ENCODE measurements around the gene SHKBP1.
"Not testable (repeated sequence)": the region's sequence is repeated elsewhere in the genome, so short reads cannot be mapped to it uniquely, and the experiment has no call there.

Gene SHKBP1

GRCh38 chr19:40546153-40546841, 30.4 kb upstream of the SHKBP1 start:
- H3K9me3 ChIP-seq (ENCODE audit: insufficient read depth, low read depth, low read length); H3K9ac ChIP-seq (ENCODE audit: low read depth, low read length); H3K36me3 ChIP-seq (ENCODE audit: insufficient read depth, low read depth, low read length); H3K4me3 ChIP-seq (ENCODE audit: low read length); H3K4me1 ChIP-seq (ENCODE audit: insufficient read depth, low read length); H3K27ac ChIP-seq (ENCODE audit: low read length): not testable (repeated sequence)
- H3K27me3 ChIP-seq (ENCODE audit: insufficient read depth, low read length), result peaks cover 31% of the 10 kb centered on the region

GRCh38 chr19:40547190-40547589, 29.5 kb upstream of the SHKBP1 start:
- not testable (repeated sequence) for H3K4me1 ChIP-seq (ENCODE audit: insufficient read depth, low read length); H3K4me3 ChIP-seq (ENCODE audit: low read length); H3K9ac ChIP-seq (ENCODE audit: low read depth, low read length); H3K27ac ChIP-seq (ENCODE audit: low read length); H3K9me3 ChIP-seq (ENCODE audit: insufficient read depth, low read depth, low read length); H3K36me3 ChIP-seq (ENCODE audit: insufficient read depth, low read depth, low read length)
- H3K27me3 ChIP-seq (ENCODE audit: insufficient read depth, low read length), result peaks cover 31% of the 10 kb centered on the region

- no peak overlapping the region for H3K9ac ChIP-seq (ENCODE audit: low read depth, low read length)
- no peaks in the 10 kb centered on the region for H3K4me1 ChIP-seq (ENCODE audit: insufficient read depth, low read length)
- H3K27me3 ChIP-seq (ENCODE audit: insufficient read depth, low read length), result peaks cover 36% of the 10 kb centered on the region
- no peaks in the 10 kb centered on the region; the same call in 1 of the 2 replicates for H3K9me3 ChIP-seq (ENCODE audit: insufficient read depth, low read depth, low read length)
- H3K36me3 ChIP-seq (ENCODE audit: insufficient read depth, low read depth, low read length), result no peaks in the 10 kb centered on the region
- no peak overlapping the region for H3K27ac ChIP-seq (ENCODE audit: low read length)
- H3K4me3 ChIP-seq (ENCODE audit: low read length), result no peak overlapping the region
Observed at GRCh38 chr19:40547836-40548235, 28.8 kb upstream of the SHKBP1 start.

GRCh38 chr19:40549007-40549708, 27.5 kb upstream of the SHKBP1 start:
- no peak overlapping the region for H3K27ac ChIP-seq (ENCODE audit: low read length)
- H3K27me3 ChIP-seq (ENCODE audit: insufficient read depth, low read length), result peaks cover 50% of the 10 kb centered on the region
- H3K36me3 ChIP-seq (ENCODE audit: insufficient read depth, low read depth, low read length), result no peaks in the 10 kb centered on the region
- no peak overlapping the region for H3K9ac ChIP-seq (ENCODE audit: low read depth, low read length)
- H3K4me1 ChIP-seq (ENCODE audit: insufficient read depth, low read length), result no peaks in the 10 kb centered on the region
- peak overlapping the region; percentile 59 for H3K4me3 ChIP-seq (ENCODE audit: low read length)
- no peaks in the 10 kb centered on the region; the same call in 1 of the 2 replicates for H3K9me3 ChIP-seq (ENCODE audit: insufficient read depth, low read depth, low read length)

- Histone ChIP-seq H3K4me3 (ENCODE audit: low read length) (no peak overlapping the region), H3K9me3 (ENCODE audit: insufficient read depth, low read depth, low read length) (no peaks in the 10 kb centered on the region; the same call in 1 of the 2 replicates), H3K27ac (ENCODE audit: low read length) (no peak overlapping the region), H3K4me1 (ENCODE audit: insufficient read depth, low read length) (no peaks in the 10 kb centered on the region), H3K36me3 (ENCODE audit: insufficient read depth, low read depth, low read length) (no peaks in the 10 kb centered on the region), H3K27me3 (ENCODE audit: insufficient read depth, low read length) (peaks cover 68% of the 10 kb centered on the region), H3K9ac (ENCODE audit: low read depth, low read length) (no peak overlapping the region)
Observed at GRCh38 chr19:40550951-40551350, 25.7 kb upstream of the SHKBP1 start.

GRCh38 chr19:40552848-40553247, 23.8 kb upstream of the SHKBP1 start:
- no peak overlapping the region for H3K27ac ChIP-seq (ENCODE audit: low read length)
- no peaks in the 10 kb centered on the region for H3K36me3 ChIP-seq (ENCODE audit: insufficient read depth, low read depth, low read length)
- no peaks in the 10 kb centered on the region for H3K9me3 ChIP-seq (ENCODE audit: insufficient read depth, low read depth, low read length)
- H3K27me3 ChIP-seq (ENCODE audit: insufficient read depth, low read length), result peaks cover 77% of the 10 kb centered on the region
- no peaks in the 10 kb centered on the region for H3K4me1 ChIP-seq (ENCODE audit: insufficient read depth, low read length)
- H3K4me3 ChIP-seq (ENCODE audit: low read length), result no peak overlapping the region
- no peak overlapping the region for H3K9ac ChIP-seq (ENCODE audit: low read depth, low read length)

GRCh38 chr19:40553885-40554857, 22.5 kb upstream of the SHKBP1 start:
- Histone ChIP-seq H3K9ac (ENCODE audit: low read depth, low read length) (no peak overlapping the region), H3K27me3 (ENCODE audit: insufficient read depth, low read length) (peaks cover 64% of the 10 kb centered on the region), H3K9me3 (ENCODE audit: insufficient read depth, low read depth, low read length) (no peaks in the 10 kb centered on the region), H3K27ac (ENCODE audit: low read length) (no peak overlapping the region), H3K36me3 (ENCODE audit: insufficient read depth, low read depth, low read length) (no peaks in the 10 kb centered on the region), H3K4me1 (ENCODE audit: insufficient read depth, low read length) (no peaks in the 10 kb centered on the region), H3K4me3 (ENCODE audit: low read length) (peak overlapping the region; percentile 17; the same call in 1 of the 2 replicates)

- H3K36me3 ChIP-seq (ENCODE audit: insufficient read depth, low read depth, low read length), result no peaks in the 10 kb centered on the region
- H3K27ac ChIP-seq (ENCODE audit: low read length), result no peak overlapping the region
- no peaks in the 10 kb centered on the region for H3K9me3 ChIP-seq (ENCODE audit: insufficient read depth, low read depth, low read length)
Observed at GRCh38 chr19:40555978-40556689, 20.5 kb upstream of the SHKBP1 start.

GRCh38 chr19:40556953-40557530, 19.6 kb upstream of the SHKBP1 start:
- Histone ChIP-seq H3K4me1 (ENCODE audit: insufficient read depth, low read length) (no peaks in the 10 kb centered on the region), H3K27ac (ENCODE audit: low read length) (no peak overlapping the region), H3K4me3 (ENCODE audit: low read length) (no peak overlapping the region), H3K9ac (ENCODE audit: low read depth, low read length) (no peak overlapping the region), H3K9me3 (ENCODE audit: insufficient read depth, low read depth, low read length) (no peaks in the 10 kb centered on the region), H3K27me3 (ENCODE audit: insufficient read depth, low read length) (peaks cover 58% of the 10 kb centered on the region), H3K36me3 (ENCODE audit: insufficient read depth, low read depth, low read length) (no peaks in the 10 kb centered on the region)

More at GRCh38 chr19:40555978-40556689, 20.5 kb upstream of the SHKBP1 start:
- peaks cover 60% of the 10 kb centered on the region for H3K27me3 ChIP-seq (ENCODE audit: insufficient read depth, low read length)
- H3K9ac ChIP-seq (ENCODE audit: low read depth, low read length), result no peak overlapping the region
- no peaks in the 10 kb centered on the region for H3K4me1 ChIP-seq (ENCODE audit: insufficient read depth, low read length)
- no peak overlapping the region for H3K4me3 ChIP-seq (ENCODE audit: low read length)

- Histone ChIP-seq H3K27ac (ENCODE audit: low read length) (no peak overlapping the region), H3K4me3 (ENCODE audit: low read length) (no peak overlapping the region), H3K9ac (ENCODE audit: low read depth, low read length) (no peak overlapping the region), H3K9me3 (ENCODE audit: insufficient read depth, low read depth, low read length) (no peaks in the 10 kb centered on the region), H3K36me3 (ENCODE audit: insufficient read depth, low read depth, low read length) (no peaks in the 10 kb centered on the region), H3K4me1 (ENCODE audit: insufficient read depth, low read length) (no peaks in the 10 kb centered on the region), H3K27me3 (ENCODE audit: insufficient read depth, low read length) (peaks cover 49% of the 10 kb centered on the region)
Observed at GRCh38 chr19:40559394-40559793, 17.3 kb upstream of the SHKBP1 start.

- Histone ChIP-seq H3K27ac (ENCODE audit: low read length) (no peak overlapping the region), H3K9ac (ENCODE audit: low read depth, low read length) (no peak overlapping the region), H3K9me3 (ENCODE audit: insufficient read depth, low read depth, low read length) (no peaks in the 10 kb centered on the region), H3K36me3 (ENCODE audit: insufficient read depth, low read depth, low read length) (no peaks in the 10 kb centered on the region), H3K4me3 (ENCODE audit: low read length) (no peak overlapping the region), H3K4me1 (ENCODE audit: insufficient read depth, low read length) (no peaks in the 10 kb centered on the region), H3K27me3 (ENCODE audit: insufficient read depth, low read length) (peaks cover 49% of the 10 kb centered on the region)
Observed at GRCh38 chr19:40560092-40560507, 16.6 kb upstream of the SHKBP1 start.
